Psoas muscle (tissue), 8 donors: ENCODE measurements around the gene AK2. TPM values are rescaled to one million over a fixed set of nuclear protein-coding genes. Genes with fewer than 3 reads are reported as not detected.
A peak's percentile ranks its signal among the peaks of the same experiment; 100 is the strongest.

Source experiments
- ATAC-seq, 4 donors: fragments of 200-7000 bp; cut with Tn5 transposase; one replicate each; pipeline ENCODE4 v1.9.1; 2020; ENCODE audit warnings: moderate library complexity in 3 of 4, mild to moderate bottlenecking in 2 of 4
- DNase-seq, 2 donors: peaks; one replicate each; pipeline ENCODE4 v3.0.0-alpha.2; 2020
- H3K27ac ChIP-seq: fragments of 200-600 bp; one replicate; pipeline ENCODE4 v1.8.0; 2022
- H3K27me3 ChIP-seq, 3 donors: fragments of 200-600 bp in 1 of 3; one replicate each; pipeline versions ENCODE4 v1.6.1 to v1.8.0; 2013 to 2022; ENCODE audit warnings: low read length in 2 of 3, mild to moderate bottlenecking in 2 of 3, moderate library complexity in 1 of 3; ENCODE audit not compliant: insufficient read depth in 3 of 3
- H3K36me3 ChIP-seq, 2 donors: fragments of 200-600 bp in 1 of 2; one replicate each; pipeline versions ENCODE4 v1.6.1 to v1.8.0; 2013 to 2022; ENCODE audit warnings: low read depth in 1 of 2, mild to moderate bottlenecking in 1 of 2, moderate library complexity in 1 of 2; ENCODE audit not compliant: insufficient read depth in 1 of 2
- H3K4me1 ChIP-seq: fragments of 200-600 bp; one replicate; pipeline ENCODE4 v1.8.0; 2022
- H3K4me3 ChIP-seq: fragments of 200-600 bp; one replicate; pipeline ENCODE4 v1.8.0; 2022; ENCODE audit warnings: mild to moderate bottlenecking
- H3K9me3 ChIP-seq: fragments of 200-600 bp; one replicate; pipeline ENCODE4 v1.8.0; 2022
- CTCF ChIP-seq: fragments of 200-600 bp; IDR thresholded peaks from one replicate; pipeline ENCODE4 v1.8.0; 2022; ENCODE audit warnings: antibody characterized with exemption
- WGBS, 3 donors: extraction: QIAGEN DNeasy Blood & Tissue Kit; methylation state at CpG; one replicate each; pipeline versions ENCODE4 v1.1.6 to v1.1.7; 2013; 5-methylcytosine and 5-hydroxymethylcytosine counted together
- intact Hi-C, 2 donors: fragments of 100-400 bp; cut with DNase I; formaldehyde crosslinking; loops; one replicate each; pipeline versions ENCODE4 v1.11.0 to v1.14.2; 2022
- polyA plus RNA-seq, 3 donors: library from polyadenylated mRNA; stranded (reverse); fragments of 200-250 nt; gene quantifications; one replicate each; pipeline ENCODE4 v1.2.3, GENCODE V29; 2013
- total RNA-seq, 4 donors: library from RNA; stranded (reverse); fragmentation: NEBNext Ultra II Directional in 2 of 4; extraction: Animal tissue kit (Norgen Biotek cat#: 25700) in 2 of 4; gene quantifications; one replicate each; pipeline versions ENCODE4 v1.2.1 to v1.2.4, GENCODE V29; 2021 to 2023
- donor health status: healthy with polysubstance abuse.
- donor health status: DM: no; HTN: no; CAD: no; lungs with moderate emphysema.
- donor health status: Bipolar disorder and iron deficiency.
- donor health status: healthy.
- donor health status: DM: yes; HTN: yes; CAD: no.
- donor health status: DM: no; HTN: no; CAD: no.
- donor health status: DM: no; HTN: no; CAD: no.
- donor health status: DM: yes; HTN: yes; CAD: no.

AK2 gene
- total and polyA plus RNA-seq, 7 donors, result 108 to 270 (median 152) TPM

GRCh38 chr1:33039840-33040239, 3.2 kb upstream of the AK2 start:
- ATAC-seq (no peak), DNase-seq (no peak)
- intact Hi-C loops, result no loop called here
- no peaks in the 10 kb centered on the region for H3K9me3 ChIP-seq
- H3K27me3 ChIP-seq, result no peaks in the 10 kb centered on the region
- peaks cover 21% of the 10 kb centered on the region for H3K4me1 ChIP-seq
- TF ChIP-seq CTCF, result no peak
- H3K36me3 ChIP-seq, result peaks cover 0 to 4% of the 10 kb centered on the region in 2 donors
- no peak overlapping the region for H3K27ac ChIP-seq
- H3K4me3 ChIP-seq, result no peak overlapping the region
- 63 to 75% (median 67%) methylated on average over 8 of the region's 8 CpGs for WGBS, 3 donors

- H3K4me3 ChIP-seq, result peak overlapping the region; percentile 99
- WGBS, 3 donors, result 7 to 15% (median 11%) methylated on average over 5 of the region's 5 CpGs
- peaks cover 42% of the 10 kb centered on the region for H3K4me1 ChIP-seq
- TF ChIP-seq CTCF, result no peak
- no peaks in the 10 kb centered on the region for H3K9me3 ChIP-seq
- peaks cover 4 to 19% of the 10 kb centered on the region in 2 donors for H3K36me3 ChIP-seq
- H3K27me3 ChIP-seq, result no peaks in the 10 kb centered on the region
- H3K27ac ChIP-seq, result peak overlapping the region; percentile 98
- DNase-seq (no peak), ATAC-seq (peak; percentile 53 to 71 (median 54))
- intact Hi-C loops, result no loop called here
Measured at GRCh38 chr1:33036051-33036525, 595 bp downstream of the AK2 start.

- H3K36me3 ChIP-seq, result peaks cover 5 to 31% of the 10 kb centered on the region in 2 donors
- TF ChIP-seq CTCF, result no peak
- H3K9me3 ChIP-seq, result no peaks in the 10 kb centered on the region
- 29 to 53% (median 31%) methylated on average over 6 of the region's 6 CpGs for WGBS, 3 donors
- intact Hi-C loops, result no loop called here
- ATAC-seq (peak; percentile 42 to 62 (median 60)), DNase-seq (peak in 1 of 2 donors; percentile 69)
- H3K4me3 ChIP-seq, result peak overlapping the region; percentile 20
- peak overlapping the region; percentile 71 for H3K27ac ChIP-seq
- H3K4me1 ChIP-seq, result peaks cover 66% of the 10 kb centered on the region
- H3K27me3 ChIP-seq, result no peaks in the 10 kb centered on the region
Measured at GRCh38 chr1:33032126-33032869, 4.4 kb downstream of the AK2 start.

- DNase-seq (no peak), ATAC-seq (no peak)
- Histone ChIP-seq H3K4me3 (peak overlapping the region; percentile 20), H3K27me3 (no peaks in the 10 kb centered on the region), H3K4me1 (peaks cover 71% of the 10 kb centered on the region), H3K27ac (peak overlapping the region; percentile 71), H3K36me3 (peaks cover 5 to 31% of the 10 kb centered on the region in 2 donors), H3K9me3 (no peaks in the 10 kb centered on the region)
- no peak for TF ChIP-seq CTCF
- intact Hi-C loops, result no loop called here
- WGBS, 3 donors, result 88 to 90% (median 89%) methylated on average over 4 of the region's 4 CpGs
Measured at GRCh38 chr1:33031506-33031905, 5.2 kb downstream of the AK2 start.
